Measurements from ENCODE around the gene LRMDA. TPM values are rescaled to one million over a fixed set of nuclear protein-coding genes. Genes with fewer than 3 reads are reported as not detected.

LRMDA gene
- total RNA-seq, 4 donors from 2014 or later: 2.2 to 7.8 (median 4.5) TPM

DNA sequence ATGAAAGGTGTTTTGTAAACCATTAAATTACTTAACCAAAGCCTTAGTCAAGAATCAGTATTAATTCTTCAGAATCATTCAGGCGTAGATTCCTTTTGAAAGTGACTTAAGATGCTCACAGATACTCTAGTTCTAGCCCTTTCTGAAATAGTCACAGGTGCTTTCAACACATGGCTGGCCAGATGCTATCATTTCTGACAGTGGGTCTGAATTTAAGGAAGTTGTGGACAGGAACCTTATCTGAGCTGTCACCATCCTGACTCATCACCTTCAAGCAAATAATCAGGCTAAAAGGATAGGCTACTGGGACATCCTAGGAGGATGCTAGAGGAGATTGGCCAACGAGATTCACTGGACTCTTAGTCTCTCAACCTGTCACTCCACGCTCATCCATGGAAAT is 501.5 kb downstream of the LRMDA start:
- in situ Hi-C loops (cut with MboI; ENCODE audit: low pct_ligation_motif_present in 1 of 4, low pct_unique_long_range_greater_than_20kb in 1 of 4, low sequenced_read_pairs in 3 of 4) (no loop called here), intact Hi-C loops (cut with DNase I; ENCODE audit: low total_unique reads) (no loop called here)
- Histone ChIP-seq H3K27ac (no peak overlapping the region), H3K4me3 (no peak overlapping the region), H3K9me3 (no peaks in the 10 kb centered on the region), H3K27me3 (no peaks in the 10 kb centered on the region), H3K36me3 (no peaks in the 10 kb centered on the region), H3K4me1 (no peaks in the 10 kb centered on the region)
- 56 to 77% methylated on average over 3 of the region's 3 CpGs for WGBS, 2 donors (ENCODE audit: low coverage in 1 of 2)
- no peak for DNase-seq
- TF ChIP-seq POLR2AphosphoS5 (IDR thresholded peaks at IDR 0.05) (no peak), POLR2A (IDR thresholded peaks at IDR 0.05) (no peak), EP300 (IDR thresholded peaks at IDR 0.05; ENCODE audit: low read depth) (no peak)
- TF ChIP-seq, protein P1, sequence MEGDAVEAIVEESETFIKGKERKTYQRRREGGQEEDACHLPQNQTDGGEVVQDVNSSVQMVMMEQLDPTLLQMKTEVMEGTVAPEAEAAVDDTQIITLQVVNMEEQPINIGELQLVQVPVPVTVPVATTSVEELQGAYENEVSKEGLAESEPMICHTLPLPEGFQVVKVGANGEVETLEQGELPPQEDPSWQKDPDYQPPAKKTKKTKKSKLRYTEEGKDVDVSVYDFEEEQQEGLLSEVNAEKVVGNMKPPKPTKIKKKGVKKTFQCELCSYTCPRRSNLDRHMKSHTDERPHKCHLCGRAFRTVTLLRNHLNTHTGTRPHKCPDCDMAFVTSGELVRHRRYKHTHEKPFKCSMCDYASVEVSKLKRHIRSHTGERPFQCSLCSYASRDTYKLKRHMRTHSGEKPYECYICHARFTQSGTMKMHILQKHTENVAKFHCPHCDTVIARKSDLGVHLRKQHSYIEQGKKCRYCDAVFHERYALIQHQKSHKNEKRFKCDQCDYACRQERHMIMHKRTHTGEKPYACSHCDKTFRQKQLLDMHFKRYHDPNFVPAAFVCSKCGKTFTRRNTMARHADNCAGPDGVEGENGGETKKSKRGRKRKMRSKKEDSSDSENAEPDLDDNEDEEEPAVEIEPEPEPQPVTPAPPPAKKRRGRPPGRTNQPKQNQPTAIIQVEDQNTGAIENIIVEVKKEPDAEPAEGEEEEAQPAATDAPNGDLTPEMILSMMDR (IDR thresholded peaks at IDR 0.05): no peak

- TF ChIP-seq EP300 (IDR thresholded peaks at IDR 0.05; ENCODE audit: low read depth): no peak
- no peak for TF ChIP-seq POLR2AphosphoS5 (IDR thresholded peaks at IDR 0.05)
- no peak for TF ChIP-seq POLR2A (IDR thresholded peaks at IDR 0.05)
- TF ChIP-seq, protein P1 (IDR thresholded peaks at IDR 0.05): no peak
- Histone ChIP-seq H3K4me3 (no peak overlapping the region), H3K9me3 (no peaks in the 10 kb centered on the region), H3K36me3 (no peaks in the 10 kb centered on the region), H3K27me3 (no peaks in the 10 kb centered on the region), H3K27ac (no peak overlapping the region), H3K4me1 (no peaks in the 10 kb centered on the region)
- in situ Hi-C loops (cut with MboI; ENCODE audit: low pct_ligation_motif_present in 1 of 4, low pct_unique_long_range_greater_than_20kb in 1 of 4, low sequenced_read_pairs in 3 of 4) (no loop called here), intact Hi-C loops (cut with DNase I; ENCODE audit: low total_unique reads) (no loop called here)
- 64 to 65% methylated on average over 3 of the region's 3 CpGs for WGBS, 2 donors (ENCODE audit: low coverage in 1 of 2)
- no peak for DNase-seq
Observed at GRCh38 chr10:75935240-75935639, 503.8 kb downstream of the LRMDA start.

GRCh38 chr10:75935650-75936400 is 504.4 kb downstream of the LRMDA start:
- Histone ChIP-seq H3K4me1 (no peaks in the 10 kb centered on the region), H3K27ac (no peak overlapping the region), H3K36me3 (no peaks in the 10 kb centered on the region), H3K9me3 (no peaks in the 10 kb centered on the region), H3K4me3 (no peak overlapping the region), H3K27me3 (no peaks in the 10 kb centered on the region)
- in situ Hi-C loops (cut with MboI; ENCODE audit: low pct_ligation_motif_present in 1 of 4, low pct_unique_long_range_greater_than_20kb in 1 of 4, low sequenced_read_pairs in 3 of 4) (no loop called here), intact Hi-C loops (cut with DNase I; ENCODE audit: low total_unique reads) (no loop called here)
- TF ChIP-seq POLR2AphosphoS5 (IDR thresholded peaks at IDR 0.05) (no peak), POLR2A (IDR thresholded peaks at IDR 0.05) (no peak), EP300 (IDR thresholded peaks at IDR 0.05; ENCODE audit: low read depth) (no peak)
- TF ChIP-seq, protein P1 (IDR thresholded peaks at IDR 0.05): no peak
- WGBS, 2 donors (ENCODE audit: low coverage in 1 of 2): 62 to 92% methylated on average over 4 to 5 of the region's 5 CpGs
- no peak for DNase-seq

GRCh38 chr10:75936841-75937240 is 505.4 kb downstream of the LRMDA start:
- no peaks in the 10 kb centered on the region for H3K4me1 ChIP-seq
- intact Hi-C loops (cut with DNase I; ENCODE audit: low total_unique reads) (no loop called here), in situ Hi-C loops (cut with MboI; ENCODE audit: low pct_ligation_motif_present in 1 of 4, low pct_unique_long_range_greater_than_20kb in 1 of 4, low sequenced_read_pairs in 3 of 4) (no loop called here)
- no peaks in the 10 kb centered on the region for H3K9me3 ChIP-seq
- H3K27me3 ChIP-seq: no peaks in the 10 kb centered on the region
- no peaks in the 10 kb centered on the region for H3K36me3 ChIP-seq
- 73 to 75% methylated on average over 2 of the region's 2 CpGs for WGBS, 2 donors (ENCODE audit: low coverage in 1 of 2)
- DNase-seq: no peak
- TF ChIP-seq, protein P1 (IDR thresholded peaks at IDR 0.05): no peak
- TF ChIP-seq POLR2AphosphoS5 (IDR thresholded peaks at IDR 0.05) (no peak), EP300 (IDR thresholded peaks at IDR 0.05; ENCODE audit: low read depth) (no peak), POLR2A (IDR thresholded peaks at IDR 0.05) (no peak)
- no peak overlapping the region for H3K4me3 ChIP-seq
- no peak overlapping the region for H3K27ac ChIP-seq

All from transverse colon (tissue), 4 donors.